ENCODE measurements around the gene IFT27. TPM values are rescaled to one million over a fixed set of nuclear protein-coding genes. Genes with fewer than 3 reads are reported as not detected.

Gene IFT27
- total and polyA plus RNA-seq, 2 experiments from 2014 or later = 56.7 to 60.7 TPM

DNA sequence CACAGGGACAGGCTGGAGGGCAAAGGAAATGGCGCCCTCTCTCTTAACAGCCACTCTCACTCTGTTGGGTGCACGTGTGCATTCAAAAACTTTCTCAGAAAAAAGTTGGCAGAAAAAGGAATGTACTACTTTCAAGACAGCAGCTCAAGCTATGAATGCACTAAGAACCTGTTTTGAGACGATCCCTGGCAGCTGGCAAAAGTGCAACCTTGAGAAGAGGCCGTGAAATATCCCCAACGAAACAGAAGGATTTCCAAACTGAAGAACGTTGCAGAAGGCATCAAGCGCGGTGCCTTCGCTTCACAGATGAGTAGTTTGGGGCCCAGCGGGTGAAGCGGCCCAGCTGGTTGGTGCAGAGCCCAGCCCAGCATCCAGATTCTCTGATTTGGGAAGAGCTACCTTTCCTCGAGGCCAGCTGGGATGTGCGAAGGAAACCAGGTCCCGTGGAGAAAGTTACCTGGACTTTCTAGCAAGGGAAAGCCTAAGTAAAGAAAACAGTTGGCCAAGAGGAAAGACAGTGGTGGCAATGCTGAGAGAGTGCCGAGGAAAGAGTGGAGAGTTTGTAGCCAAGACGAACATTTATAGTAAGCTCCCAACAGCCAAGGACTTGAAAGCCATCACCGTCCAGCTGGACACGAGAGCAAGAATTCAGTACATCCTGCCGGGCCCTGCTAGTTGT is 16.3 kb downstream of the IFT27 start:
- Histone ChIP-seq H3K4me3 (no peak overlapping the region), H3K36me3 (peaks cover 6% of the 10 kb centered on the region), H3K27ac (no peak overlapping the region), H3K27me3 (peaks cover under 1% of the 10 kb centered on the region), H3K4me1 (ENCODE audit: low read depth) (no peaks in the 10 kb centered on the region), H3K9me3 (ENCODE audit: low read depth) (no peaks in the 10 kb centered on the region)
- DNase-seq (ENCODE audit: low read depth in 1 of 2, low spot score in 1 of 2) = no peak
- TF ChIP-seq, protein P1, sequence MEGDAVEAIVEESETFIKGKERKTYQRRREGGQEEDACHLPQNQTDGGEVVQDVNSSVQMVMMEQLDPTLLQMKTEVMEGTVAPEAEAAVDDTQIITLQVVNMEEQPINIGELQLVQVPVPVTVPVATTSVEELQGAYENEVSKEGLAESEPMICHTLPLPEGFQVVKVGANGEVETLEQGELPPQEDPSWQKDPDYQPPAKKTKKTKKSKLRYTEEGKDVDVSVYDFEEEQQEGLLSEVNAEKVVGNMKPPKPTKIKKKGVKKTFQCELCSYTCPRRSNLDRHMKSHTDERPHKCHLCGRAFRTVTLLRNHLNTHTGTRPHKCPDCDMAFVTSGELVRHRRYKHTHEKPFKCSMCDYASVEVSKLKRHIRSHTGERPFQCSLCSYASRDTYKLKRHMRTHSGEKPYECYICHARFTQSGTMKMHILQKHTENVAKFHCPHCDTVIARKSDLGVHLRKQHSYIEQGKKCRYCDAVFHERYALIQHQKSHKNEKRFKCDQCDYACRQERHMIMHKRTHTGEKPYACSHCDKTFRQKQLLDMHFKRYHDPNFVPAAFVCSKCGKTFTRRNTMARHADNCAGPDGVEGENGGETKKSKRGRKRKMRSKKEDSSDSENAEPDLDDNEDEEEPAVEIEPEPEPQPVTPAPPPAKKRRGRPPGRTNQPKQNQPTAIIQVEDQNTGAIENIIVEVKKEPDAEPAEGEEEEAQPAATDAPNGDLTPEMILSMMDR (IDR thresholded peaks at IDR 0.05; ENCODE audit: low read depth, low read length) = no peak

GRCh38 chr22:36758792-36759271 is 17.1 kb downstream of the IFT27 start:
- TF ChIP-seq, protein P1 (IDR thresholded peaks at IDR 0.05; ENCODE audit: low read depth, low read length) = no peak
- Histone ChIP-seq H3K9me3 (ENCODE audit: low read depth) (no peaks in the 10 kb centered on the region), H3K27ac (no peak overlapping the region), H3K4me1 (ENCODE audit: low read depth) (no peaks in the 10 kb centered on the region), H3K27me3 (peaks cover 4% of the 10 kb centered on the region), H3K36me3 (peaks cover 6% of the 10 kb centered on the region), H3K4me3 (no peak overlapping the region)
- no peak for DNase-seq (ENCODE audit: low read depth in 1 of 2, low spot score in 1 of 2)

DNA sequence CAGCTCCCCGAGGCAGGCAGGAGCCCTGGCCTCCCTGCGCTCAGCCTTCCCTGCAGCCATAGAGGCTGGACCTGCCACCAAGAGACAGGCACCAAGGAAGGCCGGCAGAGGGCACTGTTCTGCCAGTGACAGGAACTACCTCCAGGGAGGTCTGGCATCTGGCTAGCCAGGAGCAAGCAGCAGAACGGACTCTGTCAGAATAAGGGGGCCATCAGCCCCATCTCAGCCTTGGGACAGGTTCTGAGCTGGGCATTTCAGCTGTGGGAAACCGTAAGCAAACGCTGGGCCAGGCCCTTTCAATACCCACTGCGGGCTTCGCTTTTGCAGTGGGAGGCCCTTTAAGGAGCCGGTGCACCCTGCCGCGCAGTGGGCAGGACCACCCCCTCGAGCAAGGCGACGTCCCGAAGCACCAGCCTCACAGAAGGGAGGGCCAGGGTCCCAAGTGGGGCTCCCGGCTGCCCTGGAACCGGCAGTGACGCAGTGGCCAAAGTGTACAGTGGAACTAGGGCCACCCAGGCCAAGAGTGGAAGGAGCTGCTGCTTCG is 18.2 kb downstream of the IFT27 start:
- no peaks in the 10 kb centered on the region for H3K4me1 ChIP-seq (ENCODE audit: low read depth)
- H3K27me3 ChIP-seq = peaks cover 10% of the 10 kb centered on the region
- H3K9me3 ChIP-seq (ENCODE audit: low read depth) = no peaks in the 10 kb centered on the region
- DNase-seq (ENCODE audit: low read depth in 1 of 2, low spot score in 1 of 2) = peak; percentile 79 to 82
- H3K36me3 ChIP-seq = no peaks in the 10 kb centered on the region
- H3K4me3 ChIP-seq = no peak overlapping the region
- TF ChIP-seq, protein P1 (IDR thresholded peaks at IDR 0.05; ENCODE audit: low read depth, low read length) = peak; percentile 81
- no peak overlapping the region for H3K27ac ChIP-seq

DNA sequence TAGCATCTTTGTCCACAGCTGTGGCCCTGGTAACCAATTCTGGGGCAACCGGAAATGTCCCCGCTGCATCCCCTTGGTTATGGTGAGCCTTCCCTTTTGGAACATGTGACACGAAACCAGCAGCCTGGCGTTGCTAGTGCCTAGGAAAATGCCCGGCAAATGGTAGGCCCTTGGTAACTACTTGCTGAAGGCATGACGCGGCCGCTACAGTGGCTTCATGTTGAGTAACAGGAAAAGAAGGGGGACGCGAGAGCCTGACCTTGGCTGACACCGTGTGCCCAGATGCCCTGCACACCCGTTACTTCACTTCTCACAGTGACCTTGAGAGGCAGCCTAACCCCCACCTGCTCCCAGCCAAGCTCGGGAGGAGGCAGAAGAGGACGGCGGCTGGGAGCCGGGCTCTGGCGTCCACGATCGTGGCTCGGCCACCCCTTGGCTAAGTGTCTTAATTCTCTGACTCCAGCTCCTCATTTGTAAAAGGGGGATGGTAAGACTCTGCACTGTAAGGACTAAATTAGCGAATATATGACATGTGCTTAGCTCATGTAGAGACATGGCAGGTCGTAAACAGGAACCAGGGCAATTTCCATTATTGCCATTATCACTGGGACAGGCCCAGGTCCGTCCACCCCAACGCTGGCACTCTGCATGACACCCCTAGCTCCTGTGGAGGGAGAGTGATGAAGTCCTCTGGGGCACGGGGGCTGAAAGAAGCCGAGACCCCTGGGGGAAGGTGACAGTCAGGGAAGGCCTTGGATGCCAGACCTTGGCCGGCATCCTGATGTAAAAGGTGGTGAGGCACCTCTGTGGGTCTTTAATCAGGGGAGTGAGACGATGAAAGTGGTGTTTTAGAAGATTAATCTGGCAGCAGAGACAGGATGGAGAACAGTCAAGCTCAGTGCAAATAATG is 18.9 kb downstream of the IFT27 start:
- Histone ChIP-seq H3K9me3 (ENCODE audit: low read depth) (no peaks in the 10 kb centered on the region), H3K27me3 (peaks cover 16% of the 10 kb centered on the region), H3K4me1 (ENCODE audit: low read depth) (no peaks in the 10 kb centered on the region), H3K36me3 (no peaks in the 10 kb centered on the region), H3K27ac (no peak overlapping the region), H3K4me3 (no peak overlapping the region)
- TF ChIP-seq, protein P1 (IDR thresholded peaks at IDR 0.05; ENCODE audit: low read depth, low read length) = no peak
- DNase-seq (ENCODE audit: low read depth in 1 of 2, low spot score in 1 of 2) = no peak

- DNase-seq (ENCODE audit: low read depth in 1 of 2, low spot score in 1 of 2) = no peak
- TF ChIP-seq, protein P1 (IDR thresholded peaks at IDR 0.05; ENCODE audit: low read depth, low read length) = no peak
- H3K36me3 ChIP-seq = no peaks in the 10 kb centered on the region
- no peak overlapping the region for H3K27ac ChIP-seq
- peaks cover 16% of the 10 kb centered on the region for H3K27me3 ChIP-seq
- H3K4me1 ChIP-seq (ENCODE audit: low read depth) = no peaks in the 10 kb centered on the region
- no peaks in the 10 kb centered on the region for H3K9me3 ChIP-seq (ENCODE audit: low read depth)
- no peak overlapping the region for H3K4me3 ChIP-seq
These were observed 19.9 kb downstream of the IFT27 start for GRCh38 chr22:36756031-36756430.

Data from cardiac muscle cell (in vitro differentiated cells and primary cell).